KMS-11 (cell line): ENCODE results near the gene PFDN1.

Experiments
- H2AFZ ChIP-seq: fragments of 200-600 bp; sonication (generic); 2 replicates; pipeline ENCODE4 v1.6.1; 2016; ENCODE audit warnings: antibody characterized with exemption, mixed run types, low read depth
- H3K27ac ChIP-seq: fragments of 200-600 bp; sonication (generic); 2 replicates; pipeline ENCODE4 v1.6.1; 2016; ENCODE audit warnings: mild to moderate bottlenecking, mixed run types
- H3K27me3 ChIP-seq: fragments of 200-600 bp; sonication (generic); 2 replicates; pipeline ENCODE4 v1.6.1; 2017; ENCODE audit warnings: mild to moderate bottlenecking, low read depth, mixed run types, moderate library complexity; ENCODE audit not compliant: insufficient read depth
- H3K36me3 ChIP-seq: fragments of 200-600 bp; sonication (generic); 2 replicates; pipeline ENCODE4 v1.6.1; 2017; ENCODE audit warnings: mild to moderate bottlenecking, mixed run types; ENCODE audit not compliant: insufficient read depth
- H3K4me1 ChIP-seq: fragments of 200-600 bp; sonication (generic); 2 replicates; pipeline ENCODE4 v1.6.1; 2016; ENCODE audit warnings: mild to moderate bottlenecking, low read depth, mixed run types; ENCODE audit not compliant: poor library complexity, severe bottlenecking
- H3K4me2 ChIP-seq: fragments of 200-600 bp; sonication (generic); 2 replicates; pipeline ENCODE4 v1.7.0; 2016; ENCODE audit warnings: mild to moderate bottlenecking, mixed run types
- H3K4me3 ChIP-seq: fragments of 200-600 bp; sonication (generic); IDR thresholded peaks from 2 replicates; pipeline ENCODE4 v1.6.1; 2017; ENCODE audit warnings: low read depth, low read length, mixed read lengths; ENCODE audit not compliant: insufficient read depth
- H3K79me2 ChIP-seq: fragments of 200-600 bp; sonication (generic); 2 replicates; pipeline ENCODE4 v1.6.1; 2016; ENCODE audit warnings: low read depth, mixed run types; ENCODE audit not compliant: insufficient read depth
- H3K9ac ChIP-seq: fragments of 200-600 bp; sonication (generic); 2 replicates; pipeline ENCODE4 v1.6.1; 2016; ENCODE audit warnings: mild to moderate bottlenecking, mixed run types
- H4K20me1 ChIP-seq: fragments of 200-600 bp; sonication (generic); 2 replicates; pipeline ENCODE4 v1.6.1; 2016; ENCODE audit warnings: mild to moderate bottlenecking, mixed run types; ENCODE audit not compliant: insufficient read depth
- TF ChIP-seq, protein P1 (sequence below): fragments of 200-600 bp; sonication (generic); conservative IDR thresholded peaks from 2 replicates; pipeline ENCODE4 v1.6.1; 2017; ENCODE audit warnings: low read depth, mild to moderate bottlenecking, antibody characterized with exemption, low read length, moderate library complexity, mixed read lengths

Gene PFDN1, protein sequence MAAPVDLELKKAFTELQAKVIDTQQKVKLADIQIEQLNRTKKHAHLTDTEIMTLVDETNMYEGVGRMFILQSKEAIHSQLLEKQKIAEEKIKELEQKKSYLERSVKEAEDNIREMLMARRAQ

DNA sequence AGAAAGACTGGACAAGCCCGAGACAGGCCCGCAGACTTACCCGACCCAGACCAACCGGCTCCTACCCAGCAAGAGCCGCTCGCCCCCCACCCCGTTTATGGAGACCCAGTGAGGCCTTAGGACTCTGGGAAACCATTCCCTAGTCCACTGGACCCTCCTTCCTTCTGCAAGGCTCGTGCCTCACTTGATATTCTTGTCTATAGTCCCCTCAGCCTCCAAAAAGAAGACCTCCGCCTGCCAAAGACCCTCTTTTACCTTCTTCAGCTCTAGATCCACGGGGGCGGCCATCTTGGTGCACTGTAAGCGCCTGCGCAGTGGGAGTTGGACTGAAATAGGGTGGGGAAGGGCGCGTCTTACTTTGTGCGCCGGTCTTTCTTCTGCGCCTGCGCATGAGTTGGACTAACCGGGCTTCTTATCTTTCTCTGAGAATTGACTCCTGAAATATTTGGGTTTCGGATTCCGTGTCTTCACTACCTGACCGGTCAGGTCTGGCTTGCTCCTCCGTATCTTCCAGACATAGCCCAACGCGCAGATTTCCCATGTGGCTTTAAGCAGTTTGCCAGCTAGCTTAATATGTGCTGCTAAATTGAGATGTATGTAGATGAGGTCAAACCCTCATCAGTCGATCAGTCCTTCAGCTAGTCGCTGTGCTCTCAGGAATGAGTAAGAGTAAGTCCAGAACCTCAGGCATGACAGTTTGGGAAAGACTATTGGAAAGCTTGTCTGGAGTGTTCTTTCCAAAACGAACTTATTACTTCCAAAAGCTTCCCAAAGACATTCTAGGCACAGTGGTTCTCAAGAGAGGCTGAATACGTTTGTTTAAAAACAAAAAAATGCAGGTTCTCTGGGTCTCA lies at the start of gene PFDN1:
PFDN1 (minus strand) TSS at position 316 of the 854 bp plus-strand sequence; CDS start at position 288, 28 bp downstream.
- Histone ChIP-seq H2AFZ (peak within 1 kb of the TSS; percentile 91), H3K9ac (peak within 1 kb of the TSS; percentile 82), H4K20me1 (no peaks in the 10 kb centered on the region), H3K4me2 (peak within 1 kb of the TSS; percentile 97), H3K36me3 (no peaks in the 10 kb centered on the region), H3K79me2 (peaks cover 24% of the 10 kb centered on the region), H3K4me3 (no peak within 1 kb of the TSS), H3K4me1 (peaks cover 19% of the 10 kb centered on the region), H3K27me3 (no peaks in the 10 kb centered on the region), H3K27ac (peak within 1 kb of the TSS; percentile 39)
- TF ChIP-seq, protein P1, sequence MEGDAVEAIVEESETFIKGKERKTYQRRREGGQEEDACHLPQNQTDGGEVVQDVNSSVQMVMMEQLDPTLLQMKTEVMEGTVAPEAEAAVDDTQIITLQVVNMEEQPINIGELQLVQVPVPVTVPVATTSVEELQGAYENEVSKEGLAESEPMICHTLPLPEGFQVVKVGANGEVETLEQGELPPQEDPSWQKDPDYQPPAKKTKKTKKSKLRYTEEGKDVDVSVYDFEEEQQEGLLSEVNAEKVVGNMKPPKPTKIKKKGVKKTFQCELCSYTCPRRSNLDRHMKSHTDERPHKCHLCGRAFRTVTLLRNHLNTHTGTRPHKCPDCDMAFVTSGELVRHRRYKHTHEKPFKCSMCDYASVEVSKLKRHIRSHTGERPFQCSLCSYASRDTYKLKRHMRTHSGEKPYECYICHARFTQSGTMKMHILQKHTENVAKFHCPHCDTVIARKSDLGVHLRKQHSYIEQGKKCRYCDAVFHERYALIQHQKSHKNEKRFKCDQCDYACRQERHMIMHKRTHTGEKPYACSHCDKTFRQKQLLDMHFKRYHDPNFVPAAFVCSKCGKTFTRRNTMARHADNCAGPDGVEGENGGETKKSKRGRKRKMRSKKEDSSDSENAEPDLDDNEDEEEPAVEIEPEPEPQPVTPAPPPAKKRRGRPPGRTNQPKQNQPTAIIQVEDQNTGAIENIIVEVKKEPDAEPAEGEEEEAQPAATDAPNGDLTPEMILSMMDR: no peak

DNA sequence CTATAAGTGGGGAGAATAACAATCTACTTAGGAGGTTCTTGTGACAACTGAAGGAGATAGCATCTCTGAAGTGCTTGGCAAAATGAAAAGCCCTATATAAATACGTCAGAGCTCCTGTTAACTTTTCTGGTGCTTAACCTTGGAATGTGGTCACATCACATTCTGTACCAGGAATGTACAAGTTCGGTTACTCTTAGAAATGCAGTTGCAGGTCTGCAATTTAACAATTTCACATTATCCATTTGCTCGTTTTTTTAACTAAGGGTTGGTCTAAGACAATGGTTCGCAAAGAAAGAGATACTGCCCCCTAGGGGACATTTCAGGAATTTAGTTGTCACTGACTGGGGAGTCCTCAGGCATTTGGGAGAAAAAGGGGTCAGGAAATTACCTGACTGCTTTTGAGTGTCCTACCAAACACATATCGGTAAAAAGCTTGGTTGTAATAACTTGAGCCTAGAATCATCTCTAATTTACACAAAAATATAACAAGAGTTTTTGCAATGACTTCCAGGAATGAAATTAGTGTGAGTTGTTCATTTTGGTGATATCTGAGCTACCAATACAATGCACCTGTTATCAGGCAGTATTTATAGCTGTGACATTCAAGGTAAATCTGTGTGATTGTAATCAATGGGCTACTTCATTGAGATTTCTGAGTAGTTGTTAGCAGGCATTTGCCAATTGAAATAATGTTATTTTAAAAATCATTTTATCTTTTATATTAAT lies 48.9 kb upstream of the PFDN1 start:
- Histone ChIP-seq H3K4me2 (no peak overlapping the region), H3K4me1 (peaks cover 13% of the 10 kb centered on the region), H3K27me3 (peaks cover 4% of the 10 kb centered on the region; the same call in 1 of the 2 replicates), H4K20me1 (no peaks in the 10 kb centered on the region), H3K27ac (no peak overlapping the region), H2AFZ (no peak overlapping the region), H3K36me3 (no peaks in the 10 kb centered on the region), H3K4me3 (no peak overlapping the region), H3K9ac (no peak overlapping the region), H3K79me2 (no peaks in the 10 kb centered on the region)
- TF ChIP-seq, protein P1: peak; percentile 96

DNA sequence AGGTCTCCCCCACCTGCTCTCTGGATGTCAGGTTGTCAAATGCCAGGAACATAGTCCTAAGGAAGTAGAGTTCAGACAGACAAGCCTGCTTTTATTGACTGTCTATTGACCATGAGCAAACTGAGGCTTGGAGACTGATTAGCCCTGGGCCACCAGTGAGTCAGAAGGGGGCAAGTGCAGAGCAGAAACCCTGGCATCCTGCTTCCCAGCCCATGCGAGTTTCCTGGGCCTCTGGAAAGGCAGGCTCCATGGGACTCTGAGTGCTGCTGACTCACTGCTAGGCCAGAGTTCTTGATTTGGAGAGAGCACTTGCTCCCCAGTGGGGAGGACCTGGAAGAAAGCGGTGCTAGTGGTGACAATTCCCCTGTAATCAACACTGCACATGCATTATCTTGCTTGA lies 46.3 kb upstream of the PFDN1 start:
- Histone ChIP-seq H3K4me2 (no peak overlapping the region), H3K9ac (no peak overlapping the region)
- TF ChIP-seq, protein P1: no peak

DNA sequence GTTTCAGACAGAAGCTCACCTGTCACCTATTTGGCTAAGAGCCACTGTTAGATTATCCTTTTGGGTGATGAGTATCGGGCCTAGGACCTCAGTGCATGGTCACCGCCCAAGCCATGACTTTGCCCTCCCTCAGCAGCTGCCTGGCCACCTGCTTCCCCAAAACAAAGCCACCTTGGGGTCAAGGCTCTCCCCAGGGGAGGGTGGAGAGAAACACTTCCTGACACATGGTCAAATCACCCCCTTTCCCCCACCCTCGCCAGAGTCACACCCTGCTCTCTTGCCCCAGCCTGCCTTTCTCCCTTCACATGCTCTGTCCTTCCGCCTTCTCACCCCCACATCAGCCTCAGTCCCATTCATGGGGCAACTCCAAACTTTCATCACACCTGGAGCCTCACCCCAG lies 45.2 kb upstream of the PFDN1 start:
- no peak overlapping the region for H3K4me3 ChIP-seq
- H3K27ac ChIP-seq: no peak overlapping the region
- H4K20me1 ChIP-seq: no peaks in the 10 kb centered on the region
- peaks cover 14% of the 10 kb centered on the region for H3K4me1 ChIP-seq
- no peak overlapping the region for H3K9ac ChIP-seq
- no peaks in the 10 kb centered on the region for H3K79me2 ChIP-seq
- TF ChIP-seq, protein P1: no peak
- no peaks in the 10 kb centered on the region for H3K36me3 ChIP-seq
- H3K4me2 ChIP-seq: no peak overlapping the region
- H2AFZ ChIP-seq: no peak overlapping the region
- peaks cover 9% of the 10 kb centered on the region; the same call in 1 of the 2 replicates for H3K27me3 ChIP-seq

More for the DNA sequence above, 46.3 kb upstream of the PFDN1 start:
- Histone ChIP-seq H3K27me3 (peaks cover 9% of the 10 kb centered on the region; the same call in 1 of the 2 replicates), H3K4me1 (peaks cover 14% of the 10 kb centered on the region), H4K20me1 (no peaks in the 10 kb centered on the region), H3K79me2 (no peaks in the 10 kb centered on the region), H3K4me3 (no peak overlapping the region), H3K36me3 (no peaks in the 10 kb centered on the region), H3K27ac (no peak overlapping the region), H2AFZ (no peak overlapping the region)
